ENCODE data around the gene COL5A1.

The COL5A1 gene

DNA sequence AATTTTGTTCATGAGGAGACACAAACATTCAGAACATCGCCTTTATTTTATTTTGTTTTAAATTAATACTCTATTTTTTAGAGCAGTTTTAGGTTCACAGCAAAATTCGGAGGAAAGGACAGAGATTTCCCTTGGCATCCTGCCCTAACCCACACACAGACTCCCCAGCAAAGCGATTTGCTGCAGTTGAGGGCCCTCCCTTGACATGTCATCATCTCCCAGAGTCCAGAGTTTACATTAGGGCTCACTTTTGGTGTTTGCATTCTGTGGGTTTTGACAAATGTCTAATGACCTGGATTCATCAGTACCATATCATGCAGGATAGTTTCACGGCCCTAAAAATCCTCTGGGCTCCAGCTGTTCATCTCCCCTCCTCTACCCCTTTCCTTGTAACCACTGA is 33.6 kb upstream of the COL5A1 start:
- no peak for DNase-seq

- no peak for DNase-seq
Observed at GRCh38 chr9:134611046-134611445, 30.6 kb upstream of the COL5A1 start.

GRCh38 chr9:134612309-134612708 is 29.3 kb upstream of the COL5A1 start:
- no peak for DNase-seq

GRCh38 chr9:134612715-134613114 is 28.9 kb upstream of the COL5A1 start:
- no peak for DNase-seq

DNA sequence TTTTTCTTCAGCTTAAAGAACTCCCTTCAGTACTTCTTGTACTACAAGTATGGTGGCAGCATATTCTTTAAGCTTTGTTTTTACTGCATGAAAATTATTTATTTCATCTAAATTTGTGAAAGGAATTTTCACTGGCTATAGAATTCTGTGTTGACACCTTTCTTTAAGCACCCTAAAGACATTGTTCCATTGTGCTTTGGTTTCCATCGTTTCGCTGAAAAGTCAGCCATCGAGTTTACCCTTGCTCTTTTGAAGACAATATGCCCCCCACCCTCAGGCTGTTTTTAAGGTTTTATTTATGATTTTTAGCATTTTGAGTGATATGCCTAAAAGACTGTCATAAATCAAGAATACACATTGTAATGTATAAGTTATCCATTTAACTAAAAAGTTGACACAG is 27.3 kb upstream of the COL5A1 start:
- DNase-seq = no peak

DNA sequence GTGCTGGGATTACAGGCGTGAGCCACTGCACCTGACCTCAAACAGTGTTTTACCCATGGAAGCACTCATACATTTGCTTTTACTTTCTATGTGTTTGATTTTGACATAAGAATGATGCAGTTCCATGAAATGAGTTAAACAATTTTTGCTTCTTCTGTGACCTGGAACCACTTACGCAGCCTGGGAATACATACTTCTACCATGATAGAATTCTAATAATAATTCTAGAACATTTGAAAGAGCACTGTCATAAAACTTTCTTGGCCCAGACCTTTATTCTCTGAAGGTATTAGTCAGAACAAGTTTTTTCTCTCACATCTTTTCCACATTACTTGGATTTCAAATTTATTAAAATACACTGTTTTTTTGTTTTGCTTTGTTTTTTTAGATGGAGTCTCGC is 25.3 kb upstream of the COL5A1 start:
- DNase-seq = no peak

GRCh38 chr9:134617246-134617645 is 24.4 kb upstream of the COL5A1 start:
- DNase-seq = no peak

- DNase-seq = no peak
Observed at GRCh38 chr9:134617836-134618162, 23.8 kb upstream of the COL5A1 start.

DNA sequence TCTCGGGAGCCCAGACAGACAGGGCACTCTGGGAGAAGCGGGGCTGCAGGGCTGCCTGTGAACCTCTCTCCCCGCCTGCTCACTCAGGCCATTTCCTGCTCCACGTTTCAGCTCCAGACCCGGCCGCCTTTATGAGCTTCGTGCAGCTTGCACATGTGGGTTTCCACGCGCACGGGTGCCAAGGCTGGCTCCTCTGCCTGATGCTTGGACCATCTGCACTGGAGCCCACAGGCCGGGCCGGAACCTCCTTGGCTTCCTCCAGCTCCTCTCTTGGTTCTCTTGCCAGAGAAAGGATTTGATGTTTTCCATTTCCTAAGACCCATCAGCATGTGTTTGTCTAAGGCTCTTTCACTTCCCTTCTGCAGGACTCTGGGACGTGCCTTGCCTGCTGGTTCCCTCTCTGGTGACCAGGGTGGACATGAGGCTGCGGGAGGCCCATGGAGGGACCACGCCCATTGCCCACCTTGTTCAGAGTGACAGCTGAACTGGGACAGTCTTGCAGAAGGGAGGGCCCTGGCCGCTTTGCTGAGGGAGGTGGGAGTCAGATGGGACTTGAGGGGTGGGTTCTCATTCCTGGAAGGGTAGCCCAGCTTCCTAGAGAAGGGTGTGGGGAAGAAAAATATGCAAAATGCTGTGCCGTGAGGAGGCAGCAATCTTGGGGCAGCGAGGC is 23.3 kb upstream of the COL5A1 start:
- no peak for DNase-seq

- no peak for DNase-seq
Observed at GRCh38 chr9:134618833-134619447, 22.7 kb upstream of the COL5A1 start.

- no peak for DNase-seq
Observed at GRCh38 chr9:134619448-134619982, 22.1 kb upstream of the COL5A1 start.

DNA sequence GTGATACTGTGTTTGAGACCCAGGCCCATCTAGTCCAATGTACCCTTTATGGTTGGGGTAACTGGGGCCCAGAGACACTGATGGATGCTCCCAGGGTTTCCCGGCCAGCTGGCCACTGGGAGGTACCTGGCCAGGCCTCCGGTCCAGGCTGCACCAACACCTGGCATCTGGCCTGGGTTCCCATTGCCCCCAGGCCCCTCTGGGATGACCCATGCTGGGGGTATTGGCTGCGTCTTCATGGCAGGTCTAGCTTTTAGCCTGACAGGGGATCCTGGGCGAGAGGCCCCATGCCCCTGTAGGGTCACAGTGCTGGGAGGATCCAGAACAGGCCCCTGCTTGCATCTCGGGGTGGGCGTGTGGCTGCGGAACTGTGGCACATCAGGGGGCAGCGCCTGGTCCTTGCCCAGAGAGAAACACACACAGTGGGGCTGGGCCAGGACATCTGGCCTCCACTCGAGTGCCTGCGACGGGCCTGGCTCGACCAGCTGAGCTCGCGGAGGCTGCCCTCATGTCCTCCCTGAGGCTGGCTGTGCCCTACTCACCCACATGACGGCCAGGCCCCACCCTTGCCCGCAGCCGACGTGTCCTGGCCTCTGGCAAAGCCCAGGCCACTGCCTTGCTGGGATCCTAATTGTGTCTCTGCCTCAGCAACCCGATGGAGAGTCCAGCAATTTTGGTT is 21.5 kb upstream of the COL5A1 start:
- DNase-seq = no peak

- DNase-seq = no peak
Observed at GRCh38 chr9:134620751-134621557, 20.6 kb upstream of the COL5A1 start.

- DNase-seq = no peak
Observed at GRCh38 chr9:134621558-134622110, 20.0 kb upstream of the COL5A1 start.

- DNase-seq = no peak
Observed at GRCh38 chr9:134622896-134623257, 18.7 kb upstream of the COL5A1 start.

DNA sequence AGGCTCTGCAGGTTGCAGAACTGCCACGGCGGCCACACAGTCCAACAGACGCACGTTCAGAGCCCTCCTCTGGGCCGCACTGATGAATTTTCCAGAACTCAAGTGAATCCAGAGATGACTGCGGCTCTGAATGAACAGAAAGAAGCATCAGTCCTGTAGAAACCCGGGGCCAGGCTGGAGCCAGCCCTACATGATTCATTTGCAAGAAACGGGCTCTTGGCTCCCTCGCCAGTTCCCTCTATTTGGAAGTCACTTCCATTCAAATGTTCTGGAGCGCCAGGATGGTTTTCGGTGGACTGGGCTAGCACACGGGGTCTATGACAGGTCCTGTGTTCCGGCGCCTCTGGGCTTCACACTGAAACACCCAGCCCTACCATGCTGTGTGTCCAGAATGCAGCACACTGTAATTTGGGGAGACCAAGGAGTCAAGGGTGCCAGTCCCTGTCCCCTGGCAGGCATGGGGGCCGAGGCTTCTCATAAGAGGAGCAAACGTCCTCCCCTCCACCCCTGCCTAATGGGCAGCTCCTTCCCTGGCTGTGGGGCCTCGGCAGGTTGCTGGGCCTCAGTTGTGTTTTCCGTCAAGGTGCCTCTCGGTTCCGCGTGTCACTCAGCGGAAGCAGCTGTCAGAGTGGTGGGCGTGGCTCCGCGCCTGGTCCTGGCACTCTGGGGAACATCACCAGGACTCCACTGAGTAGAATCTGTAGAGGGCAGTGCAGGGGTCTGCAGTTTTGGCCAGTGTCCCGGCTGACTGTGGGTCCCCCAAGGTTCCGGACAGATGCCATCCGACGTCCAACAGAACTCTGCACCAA is 18.1 kb upstream of the COL5A1 start:
- DNase-seq = no peak

DNA sequence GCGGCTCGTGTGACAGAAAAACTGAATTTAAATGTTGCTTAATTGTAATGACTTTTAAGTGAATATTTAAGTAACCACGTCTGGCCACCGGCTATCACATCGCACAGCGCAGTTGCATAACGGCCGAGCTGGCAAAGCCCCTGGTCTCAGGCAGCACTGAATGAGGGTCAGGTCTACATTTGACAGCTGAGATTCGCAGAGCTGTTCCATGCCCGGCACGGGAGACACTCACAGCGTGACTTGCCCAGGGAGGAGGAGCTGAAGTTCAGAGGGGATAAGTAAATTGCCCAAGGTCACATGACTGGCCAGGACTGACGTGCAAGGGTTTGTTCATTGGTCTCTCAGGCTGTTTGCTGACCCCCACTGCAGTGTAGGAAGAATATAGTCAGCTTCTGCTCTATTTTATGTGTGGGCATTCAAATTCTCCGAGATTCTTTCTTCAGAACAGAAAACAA is 17.4 kb upstream of the COL5A1 start:
- no peak for DNase-seq

- DNase-seq = no peak
Observed at GRCh38 chr9:134624621-134625181, 16.9 kb upstream of the COL5A1 start.

DNA sequence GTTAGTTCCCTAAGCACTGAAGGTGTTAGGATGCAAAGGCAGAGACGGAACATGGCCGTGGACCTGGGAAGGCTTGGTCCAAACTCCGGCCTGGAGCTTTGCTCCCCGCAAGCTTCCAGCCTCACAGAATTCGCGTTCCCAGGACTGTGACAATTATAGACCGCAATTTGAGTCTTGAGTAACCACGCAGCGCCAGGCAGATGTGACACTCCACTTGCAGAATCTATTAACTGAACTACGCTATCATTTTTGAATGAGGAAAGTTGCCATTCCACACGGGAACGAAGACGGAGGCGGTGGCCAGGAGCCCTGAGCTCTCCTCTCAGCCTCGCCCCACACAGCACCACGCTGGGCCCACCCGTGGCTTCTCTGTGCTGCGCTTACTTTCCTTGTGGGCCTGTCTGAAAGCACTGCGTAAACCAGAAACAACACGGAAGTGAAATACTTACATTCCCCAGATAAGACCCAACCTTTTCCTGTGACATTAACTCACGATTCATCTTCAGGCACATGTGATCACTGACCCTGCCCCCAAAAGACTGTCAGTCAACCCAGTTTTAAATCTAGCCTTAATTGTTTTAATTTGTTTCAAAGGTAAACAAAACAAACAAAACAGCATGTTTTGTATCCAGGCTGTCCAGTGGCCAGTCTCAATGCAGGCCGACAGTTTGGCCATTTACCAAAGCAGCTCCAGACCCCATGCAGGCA is 16.1 kb upstream of the COL5A1 start:
- DNase-seq = no peak

DNA sequence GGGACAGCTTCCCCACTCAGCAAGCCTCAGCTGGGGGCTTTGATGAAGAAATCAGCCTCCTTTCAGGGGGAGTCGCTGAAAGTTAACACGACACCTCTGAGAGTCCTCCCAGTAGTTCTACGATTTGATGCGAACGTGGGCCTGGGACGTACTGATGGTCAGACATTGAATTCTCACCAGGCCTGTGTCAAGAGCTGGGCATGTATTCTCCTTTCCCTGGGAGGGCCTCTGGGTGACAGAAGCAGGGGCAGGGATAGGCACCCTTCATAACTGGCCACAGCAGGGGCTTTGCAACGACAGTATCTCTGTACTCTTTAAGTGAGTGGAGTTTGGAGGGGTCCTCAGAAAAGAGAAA is 15.6 kb upstream of the COL5A1 start:
- DNase-seq = no peak

Data from activated CD4-positive, alpha-beta T cell treated with anti-CD3 and anti-CD28 coated beads for 1 hour (primary cell).